SJSA1 (cell line): Measurements from ENCODE around the gene VGF. TPM values are rescaled to one million over a fixed set of nuclear protein-coding genes. Genes with fewer than 3 reads are reported as not detected.
"Not testable (repeated sequence)": the region's sequence is repeated elsewhere in the genome, so short reads cannot be mapped to it uniquely, and the experiment has no call there.

Source experiments
- DNase-seq, 2 experiments: peaks; one replicate each; pipeline ENCODE4 v3.0.0-alpha.2; 2015 to 2020; ENCODE audit warnings: low spot score in 2 of 2, low read depth in 1 of 2
- H3K27ac ChIP-seq: fragments of 250-450 bp; sonication (Bioruptor Pico); 2 replicates; pipeline ENCODE4 v1.5.1; 2020; ENCODE audit warnings: mild to moderate bottlenecking, moderate library complexity
- H3K27me3 ChIP-seq: fragments of 250-450 bp; sonication (Bioruptor Pico); replicated peaks from 2 replicates; pipeline ENCODE4 v1.5.1; 2020; ENCODE audit warnings: mild to moderate bottlenecking, moderate library complexity
- H3K36me3 ChIP-seq: fragments of 250-450 bp; sonication (Bioruptor Pico); 2 replicates; pipeline ENCODE4 v1.5.1; 2020; ENCODE audit warnings: mild to moderate bottlenecking
- H3K4me1 ChIP-seq: fragments of 250-450 bp; sonication (Bioruptor Pico); replicated peaks from 2 replicates; pipeline ENCODE4 v1.6.1; 2021; ENCODE audit warnings: mild to moderate bottlenecking
- H3K4me3 ChIP-seq: fragments of 250-450 bp; sonication (Bioruptor Pico); 2 replicates; pipeline ENCODE4 v1.5.1; 2020; ENCODE audit warnings: mild to moderate bottlenecking
- H3K9me3 ChIP-seq: fragments of 250-450 bp; sonication (Bioruptor Pico); replicated peaks from 2 replicates; pipeline ENCODE4 v1.5.1; 2020; ENCODE audit warnings: mild to moderate bottlenecking
- total RNA-seq: library from RNA; depleted of rRNA; stranded (reverse); fragments of >200 nt; shearing (Covaris generic); gene quantifications from 2 replicates; pipeline ENCODE4 v1.2.3, GENCODE V29; 2014

VGF gene
- total RNA-seq, 1 experiment from 2014 or later = not detected

GRCh38 chr7:101200504-101200861 lies 35.1 kb upstream of the VGF start:
- Histone ChIP-seq H3K36me3 (no peaks in the 10 kb centered on the region), H3K4me1 (0 out of 2 replicates have a peak, but pooled peaks cover 4% of the 10 kb centered on the region), H3K9me3 (0 out of 2 replicates have a peak, but pooled peaks cover 2% of the 10 kb centered on the region), H3K4me3 (no peak overlapping the region), H3K27me3 (peaks cover 43% of the 10 kb centered on the region), H3K27ac (no peak overlapping the region)
- DNase-seq = no peak

GRCh38 chr7:101199522-101199921 lies 34.2 kb upstream of the VGF start:
- not testable (repeated sequence) for H3K27ac ChIP-seq, H3K36me3 ChIP-seq

GRCh38 chr7:101198476-101198875 lies 33.1 kb upstream of the VGF start:
- Histone ChIP-seq H3K36me3 (no peaks in the 10 kb centered on the region), H3K4me3 (no peak overlapping the region), H3K27me3 (peaks cover 46% of the 10 kb centered on the region), H3K9me3 (0 out of 2 replicates have a peak, but pooled peaks cover 2% of the 10 kb centered on the region), H3K4me1 (0 out of 2 replicates have a peak, but pooled peaks cover 4% of the 10 kb centered on the region), H3K27ac (no peak overlapping the region)
- DNase-seq = no peak

More at GRCh38 chr7:101199522-101199921, 34.2 kb upstream of the VGF start:
- not testable (repeated sequence) for H3K4me3 ChIP-seq, H3K4me1 ChIP-seq, DNase-seq, H3K9me3 ChIP-seq
- peaks cover 43% of the 10 kb centered on the region for H3K27me3 ChIP-seq

GRCh38 chr7:101197991-101198390 lies 32.6 kb upstream of the VGF start:
- H3K4me1 ChIP-seq = 0 out of 2 replicates have a peak, but pooled peaks cover 4% of the 10 kb centered on the region
- 0 out of 2 replicates have a peak, but pooled peaks cover 2% of the 10 kb centered on the region for H3K9me3 ChIP-seq
- H3K27me3 ChIP-seq = peaks cover 47% of the 10 kb centered on the region
- no peaks in the 10 kb centered on the region for H3K36me3 ChIP-seq
- no peak for DNase-seq
- no peak overlapping the region for H3K27ac ChIP-seq
- H3K4me3 ChIP-seq = no peak overlapping the region

GRCh38 chr7:101195884-101196283 lies 30.5 kb upstream of the VGF start:
- peaks cover 35% of the 10 kb centered on the region for H3K27me3 ChIP-seq
- no peak overlapping the region for H3K27ac ChIP-seq
- no peak for DNase-seq

GRCh38 chr7:101189109-101189508 lies 23.7 kb upstream of the VGF start:
- Histone ChIP-seq H3K36me3 (no peaks in the 10 kb centered on the region), H3K9me3 (no peaks in the 10 kb centered on the region; the same call in 1 of the 2 replicates), H3K4me3 (no peak overlapping the region), H3K4me1 (no peaks in the 10 kb centered on the region; the same call in 1 of the 2 replicates), H3K27ac (no peak overlapping the region), H3K27me3 (peaks cover 29% of the 10 kb centered on the region)
- DNase-seq = no peak

More at GRCh38 chr7:101195884-101196283, 30.5 kb upstream of the VGF start:
- no peak overlapping the region for H3K4me3 ChIP-seq
- H3K9me3 ChIP-seq = no peaks in the 10 kb centered on the region
- H3K36me3 ChIP-seq = no peaks in the 10 kb centered on the region
- H3K4me1 ChIP-seq = no peaks in the 10 kb centered on the region; the same call in 1 of the 2 replicates

GRCh38 chr7:101186844-101187428 lies 21.6 kb upstream of the VGF start:
- H3K27me3 ChIP-seq = peaks cover 29% of the 10 kb centered on the region
- DNase-seq = no peak
- no peak overlapping the region for H3K27ac ChIP-seq
- H3K36me3 ChIP-seq = no peaks in the 10 kb centered on the region
- no peaks in the 10 kb centered on the region for H3K4me1 ChIP-seq
- no peaks in the 10 kb centered on the region; the same call in 1 of the 2 replicates for H3K9me3 ChIP-seq
- H3K4me3 ChIP-seq = no peak overlapping the region

GRCh38 chr7:101186194-101186593 lies 20.8 kb upstream of the VGF start:
- peaks cover 33% of the 10 kb centered on the region for H3K27me3 ChIP-seq
- H3K4me3 ChIP-seq = no peak overlapping the region
- no peaks in the 10 kb centered on the region for H3K4me1 ChIP-seq
- DNase-seq = no peak
- H3K27ac ChIP-seq = no peak overlapping the region
- no peaks in the 10 kb centered on the region for H3K36me3 ChIP-seq
- H3K9me3 ChIP-seq = no peaks in the 10 kb centered on the region; the same call in 1 of the 2 replicates

- no peak overlapping the region for H3K27ac ChIP-seq
- DNase-seq = no peak
Measured at GRCh38 chr7:101185258-101185839, 20.0 kb upstream of the VGF start.

GRCh38 chr7:101180130-101180755 lies 14.9 kb upstream of the VGF start, which contains the start of gene NAT16:
Gene NAT16, minus strand, starts transcription at chr7:101180293. Its CDS starts 5,486 bp downstream, at chr7:101174807.
- H3K4me1 ChIP-seq = no peaks in the 10 kb centered on the region
- H3K9me3 ChIP-seq = peaks cover 3% of the 10 kb centered on the region
- H3K27ac ChIP-seq = no peak within 1 kb of the TSS
- peaks cover 61% of the 10 kb centered on the region for H3K27me3 ChIP-seq
- H3K36me3 ChIP-seq = no peaks in the 10 kb centered on the region
- no peak for DNase-seq
- no peak within 1 kb of the TSS for H3K4me3 ChIP-seq

More at GRCh38 chr7:101185258-101185839, 20.0 kb upstream of the VGF start:
- no peaks in the 10 kb centered on the region; the same call in 1 of the 2 replicates for H3K9me3 ChIP-seq
- H3K27me3 ChIP-seq = peaks cover 38% of the 10 kb centered on the region
- H3K4me1 ChIP-seq = no peaks in the 10 kb centered on the region
- H3K4me3 ChIP-seq = no peak overlapping the region
- H3K36me3 ChIP-seq = no peaks in the 10 kb centered on the region

GRCh38 chr7:101179713-101180112 lies 14.3 kb upstream of the VGF start:
- H3K27me3 ChIP-seq = peaks cover 63% of the 10 kb centered on the region

GRCh38 chr7:101179117-101179516 lies 13.7 kb upstream of the VGF start:
- Histone ChIP-seq H3K27ac (no peak overlapping the region), H3K4me3 (no peak overlapping the region), H3K27me3 (peaks cover 69% of the 10 kb centered on the region), H3K4me1 (no peaks in the 10 kb centered on the region), H3K36me3 (no peaks in the 10 kb centered on the region), H3K9me3 (peaks cover 3% of the 10 kb centered on the region; the same call in 1 of the 2 replicates)
- DNase-seq = no peak

More at GRCh38 chr7:101179713-101180112, 14.3 kb upstream of the VGF start:
- Histone ChIP-seq H3K36me3 (no peaks in the 10 kb centered on the region), H3K4me3 (no peak overlapping the region), H3K9me3 (peaks cover 3% of the 10 kb centered on the region; the same call in 1 of the 2 replicates), H3K4me1 (no peaks in the 10 kb centered on the region), H3K27ac (no peak overlapping the region)
- no peak for DNase-seq

GRCh38 chr7:101177644-101178043 lies 12.3 kb upstream of the VGF start:
- Histone ChIP-seq H3K36me3 (no peaks in the 10 kb centered on the region), H3K4me3 (no peak overlapping the region), H3K27me3 (peaks cover 83% of the 10 kb centered on the region), H3K4me1 (peaks cover 12% of the 10 kb centered on the region), H3K27ac (no peak overlapping the region), H3K9me3 (peaks cover 3% of the 10 kb centered on the region; the same call in 1 of the 2 replicates)
- no peak for DNase-seq

GRCh38 chr7:101175664-101176063 lies 10.3 kb upstream of the VGF start:
- DNase-seq = no peak
- Histone ChIP-seq H3K27me3 (peaks cover 84% of the 10 kb centered on the region), H3K36me3 (no peaks in the 10 kb centered on the region), H3K4me1 (peaks cover 19% of the 10 kb centered on the region), H3K9me3 (peaks cover 3% of the 10 kb centered on the region; the same call in 1 of the 2 replicates), H3K4me3 (no peak overlapping the region), H3K27ac (no peak overlapping the region)
